Loucy (cell line): ENCODE results near the gene WDR1.

Experiments
- H2AFZ ChIP-seq: fragments of 200-600 bp; sonication (generic); 2 replicates; pipeline ENCODE4 v1.6.0; 2016; ENCODE audit warnings: antibody characterized with exemption, mild to moderate bottlenecking, low read length, moderate library complexity
- H3F3A ChIP-seq: fragments of 200-600 bp; 2 replicates; pipeline ENCODE4 v1.6.0; 2016; ENCODE audit warnings: antibody characterized with exemption, low read depth, mild to moderate bottlenecking
- H3K27me3 ChIP-seq: fragments of 200-600 bp; sonication (generic); 2 replicates; pipeline ENCODE4 v1.6.1; 2014; ENCODE audit warnings: low read length, mild to moderate bottlenecking; ENCODE audit not compliant: insufficient read depth, poor library complexity, severe bottlenecking
- H3K36me3 ChIP-seq: fragments of 200-600 bp; sonication (generic); 2 replicates; pipeline ENCODE4 v1.6.1; 2016; ENCODE audit warnings: low read length; ENCODE audit not compliant: insufficient read depth
- H3K4me1 ChIP-seq: fragments of 200-600 bp; sonication (generic); 2 replicates; pipeline ENCODE4 v1.5.1; 2014; ENCODE audit warnings: low read length, mild to moderate bottlenecking; ENCODE audit not compliant: insufficient read depth, poor library complexity, severe bottlenecking
- H3K4me2 ChIP-seq: fragments of 200-600 bp; sonication (generic); 2 replicates; pipeline ENCODE4 v1.6.0; 2014; ENCODE audit warnings: antibody characterized with exemption, low read length, low read depth, mild to moderate bottlenecking; ENCODE audit not compliant: poor library complexity, severe bottlenecking
- H3K4me3 ChIP-seq: fragments of 200-600 bp; sonication (generic); 2 replicates; pipeline ENCODE4 v1.5.1; 2014; ENCODE audit warnings: low read length, mild to moderate bottlenecking, mixed read lengths; ENCODE audit not compliant: poor library complexity, severe bottlenecking
- H3K79me2 ChIP-seq: fragments of 200-600 bp; sonication (generic); 2 replicates; pipeline ENCODE4 v1.6.1; 2014; ENCODE audit warnings: low read length; ENCODE audit not compliant: insufficient read depth
- H3K9ac ChIP-seq: fragments of 200-600 bp; sonication (generic); 2 replicates; pipeline ENCODE4 v1.6.0; 2014; ENCODE audit warnings: mild to moderate bottlenecking, low read depth, low read length, moderate library complexity; ENCODE audit not compliant: poor library complexity, severe bottlenecking
- H3K9me2 ChIP-seq: fragments of 200-600 bp; sonication (generic); replicated peaks from 2 replicates; pipeline ENCODE4 v1.6.1; 2016; ENCODE audit warnings: low read depth, low read length, mixed read lengths
- H3K9me3 ChIP-seq: fragments of 200-600 bp; sonication (generic); 2 replicates; pipeline ENCODE4 v1.6.1; 2014; ENCODE audit warnings: mild to moderate bottlenecking, antibody characterized with exemption, low read length, low read depth; ENCODE audit not compliant: insufficient read depth
- H4K20me1 ChIP-seq: fragments of 200-600 bp; sonication (generic); 2 replicates; pipeline ENCODE4 v1.6.0; 2014; ENCODE audit warnings: antibody characterized with exemption, low read length, mild to moderate bottlenecking; ENCODE audit not compliant: insufficient read depth, poor library complexity, severe bottlenecking
- CTCF ChIP-seq: fragments of 200-600 bp; sonication (generic); conservative IDR thresholded peaks from 2 replicates; pipeline ENCODE4 v1.5.1; 2014; ENCODE audit warnings: mild to moderate bottlenecking, antibody characterized with exemption, low read length
- EZH2phosphoT487 ChIP-seq: fragments of 200-600 bp; IDR thresholded peaks from 2 replicates; pipeline ENCODE4 v1.6.1; 2018; ENCODE audit warnings: antibody characterized with exemption, mild to moderate bottlenecking, moderate library complexity, borderline replicate concordance

The WDR1 gene

DNA sequence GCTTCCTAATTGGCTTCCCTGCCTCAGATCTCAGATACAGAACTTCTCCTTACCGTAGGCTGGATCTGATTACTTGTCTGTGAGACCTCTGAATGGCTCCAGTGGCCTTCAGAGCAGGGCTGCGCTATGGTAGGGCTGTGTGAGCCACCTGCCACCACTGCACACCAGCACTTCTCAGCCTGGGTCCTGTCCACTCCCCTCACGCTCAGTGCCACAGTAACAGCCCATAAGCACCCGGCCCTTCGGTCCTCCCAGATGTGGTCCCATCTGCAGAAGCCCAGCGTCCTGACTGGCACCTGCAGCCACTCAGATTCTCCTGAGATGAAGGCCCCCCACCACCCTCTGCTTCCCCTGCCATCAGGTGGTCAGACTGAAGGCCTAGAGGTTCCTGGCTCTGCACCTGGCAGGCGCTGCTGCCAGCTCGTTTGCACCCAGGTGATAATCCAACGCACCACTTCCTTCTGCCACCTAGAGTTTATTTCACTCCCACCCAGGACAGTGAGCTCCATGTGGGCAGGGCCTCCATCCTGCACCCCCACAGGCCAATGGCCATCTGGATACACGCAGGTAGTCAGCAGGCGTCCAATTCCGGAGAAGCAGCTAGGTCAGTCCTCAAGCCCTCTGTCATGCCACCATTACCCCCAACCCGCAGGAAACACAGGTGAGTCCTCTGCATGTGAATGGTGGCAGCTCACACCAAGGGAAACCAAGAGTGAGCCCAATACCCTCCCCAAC lies 5.4 kb downstream of the WDR1 start:
- H4K20me1 ChIP-seq: peaks cover 99% of the 10 kb centered on the region
- H3K4me3 ChIP-seq: peak overlapping the region; percentile 92
- peaks cover 94% of the 10 kb centered on the region for H3K4me1 ChIP-seq
- H3K9me3 ChIP-seq: no peaks in the 10 kb centered on the region
- no peaks in the 10 kb centered on the region for H3K9me2 ChIP-seq
- peak overlapping the region; percentile 26 for H3K9ac ChIP-seq
- peaks cover 72% of the 10 kb centered on the region; the same call in 1 of the 2 replicates for H3K36me3 ChIP-seq
- peaks cover 100% of the 10 kb centered on the region for H3K79me2 ChIP-seq
- no peak overlapping the region for H2AFZ ChIP-seq
- TF ChIP-seq EZH2phosphoT487 (no peak), CTCF (no peak)
- H3K4me2 ChIP-seq: peak overlapping the region; percentile 99
- H3K27me3 ChIP-seq: no peaks in the 10 kb centered on the region
- H3F3A ChIP-seq: no peaks in the 10 kb centered on the region

- no peaks in the 10 kb centered on the region for H3K9me2 ChIP-seq
- H3K4me1 ChIP-seq: peaks cover 99% of the 10 kb centered on the region
- H3K79me2 ChIP-seq: peaks cover 100% of the 10 kb centered on the region
- TF ChIP-seq EZH2phosphoT487: no peak
- TF ChIP-seq CTCF: no peak
- H3K36me3 ChIP-seq: peaks cover 71% of the 10 kb centered on the region; the same call in 1 of the 2 replicates
- no peaks in the 10 kb centered on the region for H3K27me3 ChIP-seq
- H3F3A ChIP-seq: no peaks in the 10 kb centered on the region
- peak overlapping the region; percentile 99 for H3K4me2 ChIP-seq
- peak overlapping the region; percentile 26 for H3K9ac ChIP-seq
- H3K4me3 ChIP-seq: peak overlapping the region; percentile 92
- no peak overlapping the region for H2AFZ ChIP-seq
- peaks cover 100% of the 10 kb centered on the region for H4K20me1 ChIP-seq
- no peaks in the 10 kb centered on the region for H3K9me3 ChIP-seq
Observed at GRCh38 chr4:10109995-10110670, 6.5 kb downstream of the WDR1 start.

DNA sequence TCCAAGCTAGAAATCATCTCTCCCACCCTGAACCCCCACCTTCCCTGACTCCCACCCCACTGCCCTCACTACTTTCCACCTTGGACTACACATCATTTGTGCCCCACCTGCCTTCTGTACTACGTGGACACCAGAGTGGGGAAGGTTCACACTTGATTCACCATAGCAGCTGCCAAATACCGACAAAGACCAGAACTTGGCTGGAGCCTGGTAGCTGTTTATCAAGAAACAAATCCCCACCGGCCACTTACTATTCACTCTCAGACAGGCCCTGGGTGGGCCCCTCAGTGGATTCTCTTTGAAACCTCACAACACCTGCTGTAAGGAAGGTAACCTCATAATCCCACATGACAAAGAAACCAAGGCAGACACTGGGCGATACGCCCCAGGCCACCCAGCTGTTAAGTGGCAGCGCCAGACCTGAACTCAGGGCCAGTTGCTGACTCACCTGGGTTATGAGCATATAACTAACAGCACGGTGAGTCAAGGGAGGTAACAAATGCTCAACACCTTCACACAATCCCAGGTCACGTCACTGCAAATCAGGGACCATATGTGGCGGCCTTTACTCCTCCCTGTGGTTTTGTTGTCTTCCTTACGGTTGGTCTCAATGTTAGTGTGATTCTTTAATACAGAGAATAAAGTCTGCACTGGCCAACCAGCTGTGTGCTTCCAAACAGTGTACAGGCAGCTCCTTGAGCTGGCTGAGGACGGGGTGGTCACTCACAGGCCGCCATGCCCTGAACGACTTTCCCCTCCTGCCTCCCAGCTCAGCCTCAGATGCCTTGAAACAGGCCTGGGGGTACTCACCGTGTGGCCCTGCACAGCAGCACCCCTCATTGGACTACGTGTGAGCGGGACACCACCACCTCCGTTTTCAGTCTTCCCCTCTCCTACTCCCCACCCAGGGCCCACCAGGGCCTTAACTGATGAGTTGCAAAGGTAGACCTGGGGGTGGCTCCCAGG lies 7.5 kb downstream of the WDR1 start:
- Histone ChIP-seq H4K20me1 (peaks cover 99% of the 10 kb centered on the region), H3K9me2 (no peaks in the 10 kb centered on the region), H3K4me2 (peak overlapping the region; percentile 99), H3F3A (no peaks in the 10 kb centered on the region), H3K4me1 (peaks cover 97% of the 10 kb centered on the region), H3K79me2 (peaks cover 100% of the 10 kb centered on the region), H3K27me3 (no peaks in the 10 kb centered on the region), H3K9ac (peak overlapping the region; percentile 29), H3K4me3 (peak overlapping the region; percentile 92), H3K36me3 (peaks cover 64% of the 10 kb centered on the region; the same call in 1 of the 2 replicates), H3K9me3 (no peaks in the 10 kb centered on the region), H2AFZ (no peak overlapping the region)
- TF ChIP-seq EZH2phosphoT487 (no peak), CTCF (no peak)
